ENCODE results near the gene LACC1. TPM values are rescaled to one million over a fixed set of nuclear protein-coding genes. Genes with fewer than 3 reads are reported as not detected.
A peak's percentile ranks its signal among the peaks of the same experiment; 100 is the strongest.

LACC1 gene
- total RNA-seq, 1 donor from 2014 or later: 0.62 TPM

DNA sequence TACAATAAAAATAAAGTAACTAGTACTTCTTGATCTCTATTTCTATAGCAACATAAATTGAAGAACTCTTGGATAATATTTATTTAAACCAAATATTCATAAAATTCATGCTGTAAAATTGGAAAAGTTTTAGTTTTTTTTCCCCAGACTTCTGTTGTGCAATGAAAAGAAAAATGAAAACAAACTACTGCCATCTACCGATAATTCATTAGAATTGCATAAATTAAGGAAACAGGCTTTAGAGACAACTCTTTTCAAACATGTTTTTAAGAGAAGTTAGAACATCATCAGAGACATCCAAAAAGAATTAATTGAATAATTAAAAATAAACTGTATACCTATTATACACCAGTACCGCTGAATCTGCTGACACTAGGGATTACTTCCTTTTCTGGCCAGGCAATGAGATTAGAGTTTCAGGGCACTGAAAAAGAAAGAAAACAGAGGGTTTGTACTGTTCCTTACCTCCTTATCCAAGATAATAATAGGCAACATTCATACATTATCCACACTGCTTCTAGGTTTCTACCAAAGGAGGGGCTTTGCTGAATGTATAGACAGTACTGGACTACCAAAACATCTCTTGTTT, 5.1 kb upstream of the LACC1 start:
- intact Hi-C loops (cut with micrococcal nuclease): loop anchor here (5.0 kb wide), 1 partner anchor 902 kb away; no protein-coding TSS in a partner anchor

GRCh38 chr13:43876366-43876765, 3.3 kb upstream of the LACC1 start:
- H3K27me3 Mint-ChIP-seq (ENCODE audit: low read depth): peaks cover 30% of the 10 kb centered on the region

More for the DNA sequence above, 5.1 kb upstream of the LACC1 start:
- Mint-ChIP-seq H3K9me3 (no peaks in the 10 kb centered on the region), H3K4me1 (ENCODE audit: low read depth) (peaks cover 5% of the 10 kb centered on the region), H3K36me3 (ENCODE audit: low read depth) (no peaks in the 10 kb centered on the region), H3K4me3 (ENCODE audit: low read depth) (no peak overlapping the region), H3K27ac (no peak overlapping the region), H3K27me3 (ENCODE audit: low read depth) (peaks cover 15% of the 10 kb centered on the region)
- DNase-seq (ENCODE audit: low spot score): no peak

GRCh38 chr13:43877326-43877725, 2.4 kb upstream of the LACC1 start:
- intact Hi-C loops (cut with micrococcal nuclease): loop anchor here (5.0 kb wide), 1 partner anchor 905 kb away; no protein-coding TSS in a partner anchor
- Mint-ChIP-seq H3K9me3 (no peaks in the 10 kb centered on the region), H3K27ac (no peak overlapping the region), H3K27me3 (ENCODE audit: low read depth) (peaks cover 38% of the 10 kb centered on the region), H3K4me3 (ENCODE audit: low read depth) (no peak overlapping the region), H3K36me3 (ENCODE audit: low read depth) (peaks cover 4% of the 10 kb centered on the region), H3K4me1 (ENCODE audit: low read depth) (peaks cover 10% of the 10 kb centered on the region)
- DNase-seq (ENCODE audit: low spot score): no peak

More at GRCh38 chr13:43876366-43876765, 3.3 kb upstream of the LACC1 start:
- no peaks in the 10 kb centered on the region for H3K9me3 Mint-ChIP-seq
- no peak overlapping the region for H3K4me3 Mint-ChIP-seq (ENCODE audit: low read depth)
- DNase-seq (ENCODE audit: low spot score): no peak
- peaks cover 4% of the 10 kb centered on the region for H3K36me3 Mint-ChIP-seq (ENCODE audit: low read depth)
- no peak overlapping the region for H3K27ac Mint-ChIP-seq
- intact Hi-C loops (cut with micrococcal nuclease): loop anchor here (5.0 kb wide), 1 partner anchor 904 kb away; no protein-coding TSS in a partner anchor
- peaks cover 10% of the 10 kb centered on the region for H3K4me1 Mint-ChIP-seq (ENCODE audit: low read depth)

GRCh38 chr13:43877766-43878165, 1.9 kb upstream of the LACC1 start:
- no peak for DNase-seq (ENCODE audit: low spot score)
- peaks cover 40% of the 10 kb centered on the region for H3K27me3 Mint-ChIP-seq (ENCODE audit: low read depth)
- intact Hi-C loops (cut with micrococcal nuclease): loop anchor here (5.0 kb wide), 1 partner anchor 905 kb away; no protein-coding TSS in a partner anchor
- H3K4me1 Mint-ChIP-seq (ENCODE audit: low read depth): peaks cover 10% of the 10 kb centered on the region
- H3K27ac Mint-ChIP-seq: no peak overlapping the region
- no peaks in the 10 kb centered on the region for H3K9me3 Mint-ChIP-seq
- H3K4me3 Mint-ChIP-seq (ENCODE audit: low read depth): no peak overlapping the region
- peaks cover 4% of the 10 kb centered on the region for H3K36me3 Mint-ChIP-seq (ENCODE audit: low read depth)

GRCh38 chr13:43878892-43879754, 581 bp upstream of the LACC1 start, which contains the start of gene CCDC122:
Gene CCDC122, minus strand, starts transcription at chr13:43879740. Its CDS starts 10,364 bp downstream, at chr13:43869376.
- intact Hi-C loops (cut with micrococcal nuclease): loop anchor here (5.0 kb wide), 1 partner anchor 907 kb away; no protein-coding TSS in a partner anchor

DNA sequence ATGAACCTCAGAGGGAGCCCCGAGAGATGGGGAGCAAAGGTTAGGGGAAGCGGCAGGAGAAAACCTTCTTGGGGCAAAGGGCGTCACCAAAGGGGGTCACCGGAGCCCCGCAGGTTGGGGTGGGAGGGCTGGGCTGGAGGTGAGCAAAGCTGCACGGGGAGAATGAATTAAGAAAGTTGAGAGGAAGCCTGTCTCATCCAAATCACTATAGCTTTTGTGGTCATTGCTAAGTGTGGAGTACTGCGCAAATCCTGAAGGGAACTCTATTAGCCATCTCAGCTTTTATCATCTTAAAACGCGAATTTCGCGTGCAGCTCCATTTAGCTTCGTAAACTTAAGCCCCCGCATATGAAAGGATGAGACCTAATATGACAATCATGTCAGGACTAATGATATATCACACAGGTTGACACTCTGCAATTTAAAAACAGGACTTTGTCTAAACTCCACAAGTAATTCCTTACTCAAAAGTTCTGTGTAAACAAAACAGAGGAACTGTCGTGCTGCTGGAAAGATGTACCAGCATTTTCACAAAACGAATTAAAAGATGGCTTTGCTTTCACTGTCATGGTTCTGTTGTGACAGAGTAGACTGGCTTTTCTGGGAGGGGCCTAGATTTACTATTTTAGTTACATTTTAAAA, 631 bp downstream of the LACC1 start:
- Mint-ChIP-seq H3K4me3 (ENCODE audit: low read depth) (peak overlapping the region; percentile 77), H3K4me1 (ENCODE audit: low read depth) (peaks cover 10% of the 10 kb centered on the region)
- intact Hi-C loops (cut with micrococcal nuclease): no loop called here

More at GRCh38 chr13:43878892-43879754, 581 bp upstream of the LACC1 start, which contains the start of gene CCDC122:
- Mint-ChIP-seq H3K9me3 (no peaks in the 10 kb centered on the region), H3K4me3 (ENCODE audit: low read depth) (peak within 1 kb of the TSS; percentile 77), H3K27ac (peak within 1 kb of the TSS; percentile 68), H3K4me1 (ENCODE audit: low read depth) (peaks cover 10% of the 10 kb centered on the region), H3K36me3 (ENCODE audit: low read depth) (peaks cover 4% of the 10 kb centered on the region), H3K27me3 (ENCODE audit: low read depth) (peaks cover 46% of the 10 kb centered on the region)
- peak; percentile 56 for DNase-seq (ENCODE audit: low spot score)

DNA sequence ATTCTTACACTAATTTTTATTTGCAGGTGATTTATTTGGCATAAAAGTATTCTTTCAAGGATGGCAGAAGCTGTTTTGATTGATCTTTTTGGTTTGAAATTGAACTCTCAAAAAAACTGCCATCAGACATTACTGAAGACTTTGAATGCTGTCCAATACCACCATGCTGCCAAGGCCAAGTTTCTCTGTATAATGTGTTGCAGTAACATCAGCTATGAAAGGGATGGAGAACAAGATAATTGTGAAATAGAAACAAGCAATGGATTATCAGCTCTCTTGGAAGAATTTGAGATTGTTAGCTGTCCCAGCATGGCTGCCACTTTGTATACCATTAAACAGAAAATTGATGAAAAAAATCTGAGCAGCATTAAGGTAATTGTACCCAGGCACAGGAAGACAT, 1.2 kb downstream of the LACC1 start:
- peaks cover 54% of the 10 kb centered on the region for H3K27me3 Mint-ChIP-seq (ENCODE audit: low read depth)
- DNase-seq (ENCODE audit: low spot score): no peak
- intact Hi-C loops (cut with micrococcal nuclease): no loop called here
- peaks cover 4% of the 10 kb centered on the region for H3K36me3 Mint-ChIP-seq (ENCODE audit: low read depth)
- H3K4me3 Mint-ChIP-seq (ENCODE audit: low read depth): no peak overlapping the region
- no peak overlapping the region for H3K27ac Mint-ChIP-seq
- H3K4me1 Mint-ChIP-seq (ENCODE audit: low read depth): peaks cover 10% of the 10 kb centered on the region
- H3K9me3 Mint-ChIP-seq: no peaks in the 10 kb centered on the region

More for the DNA sequence above, 631 bp downstream of the LACC1 start:
- Mint-ChIP-seq H3K27me3 (ENCODE audit: low read depth) (peaks cover 52% of the 10 kb centered on the region), H3K9me3 (no peaks in the 10 kb centered on the region), H3K36me3 (ENCODE audit: low read depth) (peaks cover 4% of the 10 kb centered on the region), H3K27ac (no peak overlapping the region)
- no peak for DNase-seq (ENCODE audit: low spot score)

DNA sequence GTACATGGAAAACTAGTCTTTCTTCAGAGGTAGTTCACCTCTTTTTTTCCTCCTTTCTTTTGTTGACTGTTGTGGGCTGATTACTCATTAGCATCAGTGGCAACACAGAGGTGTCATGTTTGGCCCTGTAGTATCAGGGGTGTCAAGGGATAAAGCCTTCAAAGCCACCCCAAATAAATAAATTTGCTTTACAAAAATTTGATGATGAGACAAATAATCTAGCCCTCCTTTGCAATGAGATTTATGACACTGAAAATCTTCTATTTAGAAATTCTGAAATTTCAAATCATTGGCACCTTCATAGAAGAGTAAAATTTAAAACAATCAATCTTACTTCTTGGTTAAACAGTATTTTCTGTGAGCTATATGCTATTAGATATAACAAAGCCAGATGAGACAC, 1.9 kb downstream of the LACC1 start:
- H3K4me3 Mint-ChIP-seq (ENCODE audit: low read depth): no peak overlapping the region
- intact Hi-C loops (cut with micrococcal nuclease): no loop called here
- H3K27me3 Mint-ChIP-seq (ENCODE audit: low read depth): peaks cover 54% of the 10 kb centered on the region
- H3K4me1 Mint-ChIP-seq (ENCODE audit: low read depth): peaks cover 10% of the 10 kb centered on the region
- no peaks in the 10 kb centered on the region for H3K9me3 Mint-ChIP-seq
- DNase-seq (ENCODE audit: low spot score): no peak
- H3K36me3 Mint-ChIP-seq (ENCODE audit: low read depth): peaks cover 4% of the 10 kb centered on the region
- H3K27ac Mint-ChIP-seq: no peak overlapping the region

DNA sequence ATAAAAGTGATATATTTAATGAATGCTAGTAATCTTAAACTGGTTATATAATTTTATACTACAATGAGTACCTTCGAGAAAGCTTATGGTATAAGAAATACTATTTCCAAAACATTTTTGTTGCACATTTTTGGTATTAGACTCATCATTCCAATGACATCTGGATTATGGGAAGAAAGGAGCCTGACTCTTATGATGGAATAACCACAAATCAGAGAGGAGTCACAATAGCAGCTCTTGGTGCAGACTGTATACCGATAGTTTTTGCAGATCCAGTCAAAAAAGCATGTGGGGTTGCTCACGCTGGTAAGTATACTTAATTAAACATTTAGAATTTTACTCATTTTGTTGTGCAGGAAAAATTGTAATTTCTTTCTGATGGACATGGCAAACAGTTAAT, 3.9 kb downstream of the LACC1 start:
- Mint-ChIP-seq H3K9me3 (no peaks in the 10 kb centered on the region), H3K4me3 (ENCODE audit: low read depth) (no peak overlapping the region), H3K27ac (no peak overlapping the region)

GRCh38 chr13:43884222-43884621, 4.5 kb downstream of the LACC1 start:
- Mint-ChIP-seq H3K9me3 (no peaks in the 10 kb centered on the region), H3K4me1 (ENCODE audit: low read depth) (peaks cover 5% of the 10 kb centered on the region), H3K4me3 (ENCODE audit: low read depth) (no peak overlapping the region), H3K27me3 (ENCODE audit: low read depth) (peaks cover 45% of the 10 kb centered on the region), H3K36me3 (ENCODE audit: low read depth) (peaks cover 4% of the 10 kb centered on the region), H3K27ac (no peak overlapping the region)
- no peak for DNase-seq (ENCODE audit: low spot score)
- intact Hi-C loops (cut with micrococcal nuclease): no loop called here

More for the DNA sequence above, 3.9 kb downstream of the LACC1 start:
- peaks cover 6% of the 10 kb centered on the region for H3K4me1 Mint-ChIP-seq (ENCODE audit: low read depth)
- no peak for DNase-seq (ENCODE audit: low spot score)
- H3K36me3 Mint-ChIP-seq (ENCODE audit: low read depth): peaks cover 4% of the 10 kb centered on the region
- intact Hi-C loops (cut with micrococcal nuclease): no loop called here
- H3K27me3 Mint-ChIP-seq (ENCODE audit: low read depth): peaks cover 47% of the 10 kb centered on the region

DNA sequence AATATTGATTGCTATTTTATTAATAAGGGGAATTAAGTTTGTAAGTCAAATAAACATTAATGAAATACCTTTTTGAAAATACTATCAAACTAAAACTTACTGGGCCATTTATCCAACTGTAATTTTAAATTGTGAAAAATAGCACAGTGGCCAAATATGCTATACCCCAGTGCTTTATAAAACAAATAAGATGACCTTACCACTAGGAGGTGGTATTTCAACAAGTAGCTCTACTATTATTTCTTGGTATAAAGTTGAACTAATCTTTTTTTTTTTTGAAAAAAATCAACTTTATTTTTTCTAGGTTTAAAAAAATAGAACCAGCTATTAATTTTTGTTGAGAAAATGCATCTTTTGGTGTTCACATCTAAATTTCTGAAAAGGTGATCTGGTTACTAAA, 14.7 kb downstream of the LACC1 start:
- no peaks in the 10 kb centered on the region for H3K9me3 Mint-ChIP-seq
- H3K4me1 Mint-ChIP-seq (ENCODE audit: low read depth): no peaks in the 10 kb centered on the region
- H3K27me3 Mint-ChIP-seq (ENCODE audit: low read depth): peaks cover 8% of the 10 kb centered on the region
- H3K27ac Mint-ChIP-seq: no peak overlapping the region
- no peaks in the 10 kb centered on the region for H3K36me3 Mint-ChIP-seq (ENCODE audit: low read depth)
- intact Hi-C loops (cut with micrococcal nuclease): no loop called here
- H3K4me3 Mint-ChIP-seq (ENCODE audit: low read depth): no peak overlapping the region
- no peak for DNase-seq (ENCODE audit: low spot score)

- no peak overlapping the region for H3K27ac Mint-ChIP-seq
- H3K27me3 Mint-ChIP-seq (ENCODE audit: low read depth): peaks cover 8% of the 10 kb centered on the region
- no peaks in the 10 kb centered on the region for H3K4me1 Mint-ChIP-seq (ENCODE audit: low read depth)
- no peaks in the 10 kb centered on the region for H3K36me3 Mint-ChIP-seq (ENCODE audit: low read depth)
- DNase-seq (ENCODE audit: low spot score): no peak
- intact Hi-C loops (cut with micrococcal nuclease): no loop called here
- H3K4me3 Mint-ChIP-seq (ENCODE audit: low read depth): no peak overlapping the region
- H3K9me3 Mint-ChIP-seq: no peaks in the 10 kb centered on the region
Observed at GRCh38 chr13:43895940-43896339, 16.2 kb downstream of the LACC1 start.

All from activated T-helper 2 cell treated with anti-CD3 and anti-CD28 coated beads, Interferon-gamma antibody, Interleukin-2, Interleukin-4, amounts not matched to agents 10 μg/mL and 5 μg/mL and 100 μg/mL, durations not matched to agents 14 hours and 24 hours and 36 hours (primary cell).